MG63 (cell line): ENCODE measurements around the gene MGAT5B. TPM values are rescaled to one million over a fixed set of nuclear protein-coding genes. Genes with fewer than 3 reads are reported as not detected.

Experiments
- DNase-seq: peaks from one replicate; pipeline ENCODE4 v3.0.0-alpha.2; 2020
- H3K27me3 ChIP-seq: fragments of 250-450 bp; sonication (Bioruptor Pico); 2 replicates; pipeline ENCODE4 v1.5.1; 2020; ENCODE audit warnings: mild to moderate bottlenecking, moderate library complexity
- H3K36me3 ChIP-seq: fragments of 250-450 bp; sonication (Bioruptor Pico); 2 replicates; pipeline ENCODE4 v1.5.1; 2020; ENCODE audit warnings: mild to moderate bottlenecking, moderate library complexity
- H3K4me3 ChIP-seq: fragments of 250-450 bp; sonication (Bioruptor Pico); 2 replicates; pipeline ENCODE4 v1.5.1; 2020; ENCODE audit warnings: mild to moderate bottlenecking, moderate library complexity
- H3K9me3 ChIP-seq: fragments of 250-450 bp; sonication (Bioruptor Pico); 2 replicates; pipeline ENCODE4 v1.5.1; 2020; ENCODE audit warnings: mild to moderate bottlenecking, moderate library complexity
- total RNA-seq: library from RNA; depleted of rRNA; stranded (reverse); fragments of >200 nt; shearing (Covaris generic); gene quantifications from 2 replicates; pipeline ENCODE4 v1.2.3, GENCODE V29; 2014; ENCODE audit warnings: low replicate concordance

MGAT5B gene
- total RNA-seq, 1 experiment from 2014 or later, result 2.4 TPM

DNA sequence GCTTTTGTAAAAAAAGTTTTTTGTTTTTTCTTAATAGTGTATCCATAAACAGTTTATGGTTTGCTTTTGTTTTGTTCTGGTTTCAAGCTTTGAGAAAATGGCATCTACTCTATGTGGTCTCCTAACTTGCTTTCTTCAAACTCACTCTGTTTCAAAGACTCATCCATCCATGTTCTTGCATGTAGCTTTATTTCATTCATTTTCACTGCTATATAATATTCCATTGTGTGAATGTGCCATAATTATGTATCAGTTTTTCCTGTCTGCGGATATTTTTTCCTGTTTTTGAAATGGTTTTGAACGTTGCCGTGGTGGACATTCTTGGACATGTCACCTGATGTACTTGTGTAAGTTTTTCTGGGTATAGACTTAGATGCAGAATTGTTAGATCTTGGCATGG lies 39.1 kb downstream of the MGAT5B start:
- no peak overlapping the region for H3K4me3 ChIP-seq
- no peaks in the 10 kb centered on the region for H3K9me3 ChIP-seq
- H3K36me3 ChIP-seq, result no peaks in the 10 kb centered on the region

DNA sequence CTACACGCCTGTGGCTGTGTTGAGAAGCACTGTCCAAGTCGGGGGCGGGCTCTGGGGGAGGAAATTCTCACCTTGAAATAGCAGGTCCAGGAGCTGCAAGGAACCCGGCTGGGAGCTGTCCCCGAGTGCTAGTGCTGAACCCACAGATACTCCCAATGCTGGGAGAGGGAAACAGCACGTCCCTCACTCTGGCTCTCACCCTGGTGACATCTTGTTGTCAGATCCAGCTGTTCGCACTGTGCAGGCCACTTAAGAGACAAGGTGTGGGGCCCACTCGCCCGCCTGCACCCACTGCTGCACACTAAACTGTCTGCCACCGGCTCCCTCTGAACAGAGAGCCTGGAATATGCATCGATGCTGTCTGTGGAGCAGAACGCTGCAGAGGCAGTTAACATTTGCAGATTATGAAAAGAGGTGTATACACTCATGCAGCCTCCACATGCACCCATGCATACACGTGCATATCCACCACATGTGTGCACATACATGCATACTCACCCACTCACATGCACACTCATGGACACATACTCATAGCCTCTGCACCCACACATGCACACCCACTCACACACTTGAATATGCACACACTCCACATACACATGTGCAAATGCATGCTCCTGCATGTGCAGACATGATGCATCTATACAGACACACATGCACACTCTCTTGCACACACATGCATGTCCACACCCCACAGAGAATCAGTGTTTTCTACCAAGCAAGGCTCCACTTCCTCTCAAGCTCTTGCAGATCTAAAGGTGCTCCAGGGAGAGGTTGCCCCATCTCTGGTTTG lies 42.0 kb downstream of the MGAT5B start:
- no peak overlapping the region for H3K4me3 ChIP-seq
- no peaks in the 10 kb centered on the region for H3K36me3 ChIP-seq
- no peaks in the 10 kb centered on the region for H3K9me3 ChIP-seq
- peak; percentile 26 for DNase-seq
- H3K27me3 ChIP-seq, result no peaks in the 10 kb centered on the region

More for the DNA sequence above, 39.1 kb downstream of the MGAT5B start:
- no peak for DNase-seq
- H3K27me3 ChIP-seq, result no peaks in the 10 kb centered on the region

DNA sequence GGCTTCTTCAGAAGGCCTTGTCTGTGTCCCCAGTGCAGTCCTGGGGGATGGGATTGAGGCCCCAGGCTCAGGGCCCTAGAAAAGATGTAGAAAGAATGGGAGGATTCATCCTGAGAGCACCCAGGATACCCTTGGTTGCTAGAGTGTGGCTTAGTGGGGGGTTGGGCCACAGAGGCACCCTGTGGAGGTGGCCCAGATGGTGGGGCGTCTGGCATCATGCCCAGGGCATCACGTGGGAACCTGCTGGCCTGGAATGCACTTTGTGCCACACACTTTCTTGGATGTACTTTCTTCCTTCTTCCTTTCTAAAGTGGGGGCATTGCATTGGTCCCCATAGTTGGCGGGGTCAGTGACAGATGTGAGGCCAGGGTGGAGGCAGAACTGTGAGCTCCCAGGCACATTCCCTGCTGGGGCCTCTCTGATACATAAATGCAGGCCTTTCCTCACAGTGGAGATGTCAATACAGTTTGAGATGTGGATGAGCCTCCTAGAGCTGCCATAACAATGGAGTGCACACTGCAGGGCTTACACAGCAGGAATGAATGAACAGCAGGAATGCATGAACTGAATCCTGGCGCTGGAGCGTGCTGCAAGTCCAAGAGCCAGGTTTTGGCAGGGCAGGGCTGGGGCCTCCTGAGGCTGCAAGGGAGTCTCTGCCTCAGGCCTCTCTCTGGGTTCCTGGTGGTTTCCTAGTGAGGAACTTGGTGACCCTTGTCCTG lies 43.3 kb downstream of the MGAT5B start:
- H3K27me3 ChIP-seq, result no peaks in the 10 kb centered on the region
- no peaks in the 10 kb centered on the region for H3K9me3 ChIP-seq
- H3K36me3 ChIP-seq, result no peaks in the 10 kb centered on the region
- no peak overlapping the region for H3K4me3 ChIP-seq
- DNase-seq, result no peak

DNA sequence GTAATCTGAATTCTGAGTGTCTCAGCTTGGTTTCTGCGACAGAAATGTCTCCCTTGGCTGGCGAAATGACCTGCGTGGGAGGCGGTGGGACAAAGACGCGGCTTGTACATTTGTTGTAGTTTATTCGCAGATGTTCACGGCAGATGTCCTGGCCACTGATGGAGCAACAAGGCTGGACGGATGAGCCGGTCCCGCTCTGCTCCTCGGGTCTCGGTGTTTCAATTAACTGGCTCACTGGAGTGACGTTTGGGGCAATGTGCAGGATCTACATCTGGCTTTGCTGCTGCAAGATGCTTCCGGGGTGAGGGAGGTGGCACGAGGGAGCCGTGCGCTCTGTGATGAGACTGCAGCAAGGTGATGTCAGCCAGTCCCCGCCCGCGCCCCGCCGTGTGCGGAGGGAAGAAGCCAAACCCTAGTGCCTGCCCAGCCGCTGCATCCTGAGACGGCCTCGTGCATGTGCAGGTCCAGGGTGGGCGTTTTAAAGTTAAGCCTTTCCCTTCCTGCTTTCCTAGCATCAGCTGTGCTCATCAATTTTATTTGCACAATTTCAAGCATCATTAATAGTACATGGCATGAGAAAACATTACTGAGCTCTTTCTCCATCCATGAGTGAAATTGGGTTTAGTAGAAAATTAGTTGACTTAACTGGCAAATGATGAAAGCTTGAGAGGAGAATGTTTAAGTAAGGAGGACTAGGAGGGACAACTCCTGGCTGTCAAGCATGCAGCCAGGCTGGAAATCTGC lies 44.4 kb downstream of the MGAT5B start:
- H3K9me3 ChIP-seq, result no peaks in the 10 kb centered on the region
- no peak overlapping the region for H3K4me3 ChIP-seq
- H3K36me3 ChIP-seq, result no peaks in the 10 kb centered on the region
- no peak for DNase-seq
- H3K27me3 ChIP-seq, result no peaks in the 10 kb centered on the region

DNA sequence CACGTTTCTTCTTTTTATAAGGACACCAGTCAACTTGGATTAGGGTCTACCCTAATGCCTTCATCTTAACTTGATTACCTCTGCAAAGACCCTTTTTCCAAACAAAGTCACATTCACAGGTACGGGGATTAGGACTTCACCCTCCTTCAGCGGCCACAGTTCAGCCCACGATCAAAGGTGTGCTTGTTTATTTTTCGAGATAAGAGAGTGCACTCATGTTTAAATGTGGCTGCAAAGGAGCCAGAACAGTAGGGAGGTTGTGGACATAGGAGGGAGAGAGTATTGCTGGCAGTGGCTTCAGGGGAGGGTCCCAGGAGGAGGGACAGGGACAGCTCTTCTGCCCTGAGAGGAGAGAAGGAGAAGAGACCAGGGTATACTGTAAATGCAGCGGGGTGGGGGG lies 46.7 kb downstream of the MGAT5B start:
- DNase-seq, result no peak
- no peaks in the 10 kb centered on the region for H3K36me3 ChIP-seq
- H3K27me3 ChIP-seq, result no peaks in the 10 kb centered on the region
- H3K4me3 ChIP-seq, result no peak overlapping the region
- H3K9me3 ChIP-seq, result no peaks in the 10 kb centered on the region

DNA sequence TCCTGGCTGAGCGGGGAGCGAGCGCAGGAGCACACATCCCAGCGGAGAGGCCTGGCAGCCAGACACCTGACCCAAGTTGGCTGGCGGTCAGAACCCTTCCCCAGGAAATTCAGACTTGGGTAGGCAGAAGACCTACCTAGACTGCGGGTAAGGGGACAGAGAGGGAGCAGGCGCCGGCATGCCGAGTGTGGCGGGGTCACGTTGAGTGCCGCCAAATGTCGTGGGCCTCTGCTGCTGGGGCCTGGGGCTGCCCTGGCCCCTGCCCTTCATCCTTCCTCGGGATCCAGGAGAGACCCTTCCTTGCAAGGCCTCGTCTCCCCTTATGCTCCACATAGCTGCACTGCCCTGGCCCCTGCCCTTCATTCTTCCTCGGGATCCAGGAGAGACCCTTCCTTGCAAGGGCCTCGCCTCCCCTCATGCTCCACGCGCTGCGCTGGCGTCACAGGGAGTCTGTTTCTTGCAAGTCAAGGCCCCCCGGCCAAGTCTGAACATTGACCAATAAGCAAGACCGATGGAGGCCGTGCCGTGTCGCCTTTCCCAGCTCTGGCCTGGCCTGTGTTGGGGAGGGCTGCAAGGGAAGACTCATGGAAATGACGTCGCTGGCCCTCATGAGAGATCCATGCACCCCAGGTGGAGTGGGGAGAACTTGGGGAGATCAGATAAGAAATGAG lies 47.8 kb downstream of the MGAT5B start:
- H3K9me3 ChIP-seq, result no peaks in the 10 kb centered on the region
- no peak for DNase-seq
- no peak overlapping the region for H3K4me3 ChIP-seq
- H3K27me3 ChIP-seq, result no peaks in the 10 kb centered on the region
- no peaks in the 10 kb centered on the region for H3K36me3 ChIP-seq

DNA sequence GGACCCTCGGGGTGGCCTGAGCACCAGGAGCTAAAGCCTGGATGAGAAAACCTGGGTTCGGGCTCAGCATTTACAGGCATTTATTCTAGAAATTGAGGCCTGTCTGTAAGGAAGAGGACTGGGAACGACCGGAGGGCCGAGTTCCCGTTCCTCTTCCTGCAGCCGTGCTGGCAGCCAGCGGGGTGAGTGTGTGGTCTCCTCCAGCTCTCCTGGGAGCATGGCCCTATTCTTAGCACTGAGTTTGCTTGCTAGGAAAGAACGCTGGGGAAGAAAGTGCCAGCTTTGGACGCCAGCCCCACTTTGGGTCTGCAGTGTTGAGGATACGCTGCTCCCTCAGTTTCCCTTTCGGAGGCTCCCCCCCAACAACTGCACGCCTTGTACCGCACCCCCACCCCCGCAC lies 49.6 kb downstream of the MGAT5B start:
- Histone ChIP-seq H3K27me3 (no peaks in the 10 kb centered on the region), H3K9me3 (no peaks in the 10 kb centered on the region), H3K4me3 (no peak overlapping the region), H3K36me3 (no peaks in the 10 kb centered on the region)
- DNase-seq, result no peak

DNA sequence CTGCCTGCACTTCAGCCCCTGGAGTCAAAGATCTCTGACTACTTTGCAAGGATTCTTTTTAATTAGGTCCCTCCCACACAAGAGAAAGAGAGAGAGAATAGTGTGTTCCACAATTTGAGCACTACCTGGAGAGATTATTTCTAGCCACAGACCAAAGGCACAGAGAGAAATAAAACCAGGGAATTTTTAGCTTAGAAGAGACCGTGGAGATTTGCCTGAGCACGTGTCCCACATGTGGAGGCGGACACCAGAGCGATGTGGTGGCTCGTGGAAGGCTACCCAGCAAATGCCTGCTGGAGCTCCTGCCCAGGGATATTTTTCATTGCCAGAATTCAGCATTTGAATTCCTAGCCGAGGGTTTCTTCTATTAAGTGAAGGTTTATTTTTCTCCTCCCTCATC lies 50.6 kb downstream of the MGAT5B start:
- DNase-seq, result no peak
- H3K9me3 ChIP-seq, result no peaks in the 10 kb centered on the region
- no peaks in the 10 kb centered on the region for H3K36me3 ChIP-seq
- no peaks in the 10 kb centered on the region for H3K27me3 ChIP-seq
- no peak overlapping the region for H3K4me3 ChIP-seq

DNA sequence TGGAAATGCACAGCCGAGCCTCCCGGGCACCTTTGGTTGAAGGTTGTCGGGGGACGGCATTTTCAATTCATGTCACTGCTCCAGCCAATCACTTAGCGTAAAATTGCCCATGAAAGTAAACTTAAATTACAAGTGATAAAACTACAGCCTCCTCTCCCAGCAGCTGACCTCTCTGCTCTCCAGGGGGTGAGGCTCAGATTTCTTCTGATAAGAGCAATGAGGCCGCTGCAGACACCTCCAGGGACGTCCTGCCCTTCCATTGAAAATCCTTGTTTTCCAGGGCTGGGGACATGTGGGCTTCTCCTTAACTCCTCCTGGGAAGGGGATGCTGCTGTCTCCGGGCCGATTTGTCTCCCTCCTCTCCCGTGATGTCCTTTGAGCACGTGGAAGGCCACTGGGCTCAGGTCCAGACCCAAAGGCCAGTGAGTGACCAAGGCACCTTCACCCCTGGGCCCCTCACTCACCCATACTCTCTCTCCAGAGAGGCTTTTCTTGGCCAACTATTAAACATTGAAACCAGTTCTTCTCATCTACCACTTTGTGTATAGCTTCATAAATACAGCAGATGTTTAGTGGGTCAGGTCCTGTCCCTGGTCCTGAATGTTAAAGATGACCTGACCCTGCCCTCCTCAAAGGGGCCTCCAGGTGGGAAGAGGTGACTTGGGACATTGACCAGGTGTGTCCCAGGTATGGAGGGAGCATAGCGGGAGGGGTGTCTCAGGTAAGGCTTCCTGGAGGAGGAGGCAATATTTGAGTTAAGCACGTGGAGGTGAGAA lies 52.3 kb downstream of the MGAT5B start:
- no peak for DNase-seq
- Histone ChIP-seq H3K4me3 (no peak overlapping the region), H3K27me3 (no peaks in the 10 kb centered on the region), H3K9me3 (no peaks in the 10 kb centered on the region), H3K36me3 (no peaks in the 10 kb centered on the region)

DNA sequence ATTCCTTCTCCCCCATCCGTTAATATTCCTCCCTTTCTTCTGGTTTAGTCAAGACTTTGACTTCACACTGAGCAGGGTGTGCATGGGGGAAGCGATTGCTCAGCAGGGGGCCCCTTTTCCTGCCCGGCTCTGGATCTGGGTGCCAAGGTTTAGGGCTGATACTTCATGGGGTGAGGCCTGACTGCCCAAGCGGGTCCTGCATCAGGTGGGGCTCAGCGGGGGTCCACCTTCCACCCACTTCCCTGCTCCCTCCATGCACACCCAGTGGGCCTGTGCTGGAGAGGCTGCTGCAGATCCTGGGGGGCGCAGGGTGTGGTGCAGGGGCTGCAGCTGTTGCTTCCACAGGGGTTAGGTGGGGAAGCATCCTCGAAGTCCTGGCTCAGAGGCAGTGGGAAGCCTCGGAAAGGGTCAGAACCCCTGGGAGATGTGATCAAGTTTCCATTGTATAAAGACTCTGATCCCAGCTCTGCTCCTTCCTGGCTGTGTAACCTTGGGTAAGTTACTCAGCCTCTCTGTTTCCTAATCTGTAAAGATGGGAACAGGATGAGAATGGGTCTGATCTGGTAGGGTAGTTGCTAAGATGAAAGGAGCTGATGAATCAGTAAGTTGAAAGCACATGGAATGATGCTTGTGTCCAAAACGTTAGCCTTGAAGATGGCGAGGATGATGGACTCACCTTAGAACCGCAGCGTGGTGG lies 53.3 kb downstream of the MGAT5B start:
- no peaks in the 10 kb centered on the region for H3K27me3 ChIP-seq
- H3K9me3 ChIP-seq, result no peaks in the 10 kb centered on the region
- DNase-seq, result no peak
- no peaks in the 10 kb centered on the region for H3K36me3 ChIP-seq
- no peak overlapping the region for H3K4me3 ChIP-seq

DNA sequence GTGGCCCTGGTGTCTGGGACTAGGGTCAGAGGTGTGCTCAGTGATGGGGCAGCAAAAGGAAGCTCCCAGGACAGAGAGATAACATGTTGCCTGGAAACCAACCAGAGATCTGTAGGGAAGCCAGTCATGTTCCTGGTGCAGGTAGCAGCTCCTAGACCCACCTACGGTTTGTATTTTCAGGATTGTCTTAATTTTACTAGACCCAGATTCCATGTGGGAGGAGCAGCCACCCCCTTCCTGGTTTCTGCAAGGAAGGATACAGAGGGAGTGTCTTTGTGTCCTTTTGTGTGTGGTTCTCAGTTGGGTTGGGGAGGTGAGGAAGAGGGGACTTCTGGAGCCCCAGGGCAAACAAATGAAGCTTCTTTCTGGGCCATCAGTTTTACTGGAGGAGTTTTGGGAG lies 53.9 kb downstream of the MGAT5B start:
- Histone ChIP-seq H3K4me3 (no peak overlapping the region), H3K36me3 (no peaks in the 10 kb centered on the region), H3K27me3 (no peaks in the 10 kb centered on the region), H3K9me3 (no peaks in the 10 kb centered on the region)
- DNase-seq, result no peak

DNA sequence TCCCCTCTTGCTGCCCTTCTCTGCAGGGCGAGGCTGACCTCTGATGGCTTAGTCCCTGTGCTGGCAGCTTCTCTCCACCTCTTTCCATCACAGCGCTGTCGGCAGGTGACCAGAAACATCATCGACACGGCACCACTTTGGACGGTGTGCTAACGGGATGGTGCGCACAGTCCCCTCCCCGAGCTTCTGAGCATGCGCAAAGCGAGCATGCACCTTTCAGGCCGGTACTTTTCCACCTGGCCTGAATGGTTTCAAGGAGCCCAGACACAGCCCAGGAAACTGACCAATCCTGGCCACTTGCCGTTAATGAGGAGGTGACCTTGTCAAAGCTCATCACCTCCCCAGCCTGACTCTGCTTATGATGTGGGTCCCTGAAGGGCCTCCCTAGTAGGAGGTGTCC lies 54.8 kb downstream of the MGAT5B start:
- Histone ChIP-seq H3K4me3 (no peak overlapping the region), H3K9me3 (no peaks in the 10 kb centered on the region), H3K27me3 (no peaks in the 10 kb centered on the region), H3K36me3 (no peaks in the 10 kb centered on the region)
- DNase-seq, result no peak

DNA sequence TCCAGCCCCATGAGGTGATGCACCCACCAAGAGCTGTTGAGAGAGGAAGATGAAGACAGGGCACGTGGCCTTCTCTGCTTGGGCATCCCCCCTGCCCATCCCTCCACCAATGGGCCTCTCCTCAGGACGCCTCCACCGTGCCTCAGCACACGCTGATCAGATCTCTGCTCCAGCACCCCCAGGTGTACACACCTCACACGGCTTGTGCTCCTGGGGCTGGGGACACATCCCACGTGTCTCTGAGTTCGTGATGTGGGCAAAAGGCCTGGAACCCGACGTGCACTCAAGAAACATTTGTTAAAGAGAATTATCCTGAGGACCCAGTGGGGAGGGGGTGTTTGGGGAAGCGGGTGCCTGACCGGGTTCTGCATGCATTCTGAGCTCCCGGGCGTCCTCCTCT lies 55.3 kb downstream of the MGAT5B start:
- Histone ChIP-seq H3K9me3 (no peaks in the 10 kb centered on the region), H3K27me3 (no peaks in the 10 kb centered on the region), H3K36me3 (no peaks in the 10 kb centered on the region), H3K4me3 (no peak overlapping the region)
- DNase-seq, result no peak

DNA sequence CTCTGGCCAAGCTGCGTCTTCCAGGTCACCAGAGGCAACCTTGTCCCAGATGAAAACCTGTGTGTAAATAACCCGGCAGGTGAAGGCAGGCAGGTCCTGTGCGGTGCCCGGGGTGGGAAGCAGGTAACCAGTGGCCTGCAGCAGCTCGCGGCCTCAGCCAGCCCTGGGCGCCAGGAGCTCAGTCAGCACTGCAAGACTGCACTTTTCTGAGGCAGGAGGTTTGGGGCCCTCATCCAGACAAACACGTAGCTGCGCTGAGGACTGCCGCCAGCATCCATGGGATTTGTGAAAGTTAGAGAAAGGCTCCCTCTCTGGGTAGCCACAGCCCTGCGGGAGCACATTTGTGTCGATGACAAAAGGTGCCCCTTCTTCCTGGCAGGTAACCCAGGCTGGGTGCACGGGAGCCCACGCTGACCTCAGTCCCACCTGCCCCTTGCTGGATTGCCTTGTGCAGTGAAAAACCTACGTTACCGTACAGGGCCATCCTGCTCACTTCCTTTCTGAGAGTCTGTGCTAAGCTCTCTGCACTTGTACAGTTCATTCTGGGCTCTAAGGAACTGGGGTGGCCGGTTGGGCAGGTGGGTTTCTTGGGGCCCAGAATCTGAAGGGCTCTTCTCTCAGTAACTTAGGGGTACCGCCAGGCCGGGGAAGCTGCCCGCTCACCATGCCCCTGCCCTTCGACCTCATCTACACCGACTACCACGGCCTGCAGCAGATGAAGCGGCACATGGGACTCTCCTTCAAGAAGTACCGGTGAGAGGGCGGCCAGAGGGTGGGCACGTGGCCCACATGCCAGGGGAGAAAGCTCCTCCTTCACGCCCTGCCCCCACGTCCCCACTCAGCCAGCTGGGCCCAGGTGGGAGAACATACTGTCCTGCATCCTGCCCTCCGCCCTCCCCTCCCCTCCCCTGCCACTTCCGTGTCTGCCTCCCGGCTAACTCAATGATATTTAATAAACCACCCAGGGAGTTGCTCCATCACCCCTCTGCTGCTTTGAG lies 56.4 kb downstream of the MGAT5B start:
- H3K27me3 ChIP-seq, result no peaks in the 10 kb centered on the region
- H3K36me3 ChIP-seq, result no peaks in the 10 kb centered on the region
- no peak overlapping the region for H3K4me3 ChIP-seq
- peak; percentile 23 for DNase-seq
- H3K9me3 ChIP-seq, result no peaks in the 10 kb centered on the region

DNA sequence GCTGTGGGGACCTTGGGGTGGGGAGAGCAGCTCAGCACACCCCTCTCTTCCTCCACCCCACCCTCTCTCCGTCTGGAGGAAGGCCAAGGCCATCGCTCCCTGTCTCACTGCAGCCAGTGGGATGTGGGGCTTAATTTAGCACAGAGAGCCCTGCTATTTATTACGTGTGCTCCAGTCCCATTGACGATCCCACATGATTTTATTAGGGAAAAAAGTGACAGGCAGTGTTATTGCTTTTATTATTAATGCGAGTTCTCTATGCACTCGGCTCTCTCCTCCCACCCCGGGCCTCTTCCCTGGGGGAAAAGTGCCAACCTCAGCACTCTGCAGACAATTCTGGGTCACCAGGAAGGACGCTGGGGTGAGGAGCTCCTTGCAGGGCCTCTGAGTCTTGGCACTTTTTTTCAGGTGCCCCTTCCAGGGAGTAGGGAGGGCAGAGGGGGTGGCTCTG lies 57.3 kb downstream of the MGAT5B start:
- no peaks in the 10 kb centered on the region for H3K27me3 ChIP-seq
- no peaks in the 10 kb centered on the region for H3K9me3 ChIP-seq
- no peak for DNase-seq
- H3K36me3 ChIP-seq, result no peaks in the 10 kb centered on the region
- H3K4me3 ChIP-seq, result no peak overlapping the region
